ENCODE measurements around the gene FBXW11.
"Not testable (repeated sequence)": the region's sequence is repeated elsewhere in the genome, so short reads cannot be mapped to it uniquely, and the experiment has no call there.

DNA sequence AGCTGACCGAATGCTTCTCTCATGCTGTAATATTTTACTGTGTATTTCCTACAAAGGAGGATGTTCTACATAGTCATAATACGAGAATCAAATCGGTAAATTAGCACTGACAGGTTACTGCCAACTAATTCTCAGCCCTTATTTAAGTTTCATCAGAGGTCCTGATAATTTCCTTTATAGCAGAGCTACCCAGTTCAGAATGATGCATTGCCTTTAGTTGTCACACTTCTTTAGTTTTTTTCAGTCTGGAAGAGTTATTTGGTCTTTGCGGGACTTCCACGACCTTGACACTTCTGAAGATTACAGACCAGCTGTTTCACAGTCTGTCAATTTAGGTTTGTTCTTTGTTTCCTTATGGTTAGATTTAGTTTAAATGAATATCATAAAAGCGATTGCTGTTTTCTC lies 64.3 kb downstream of the FBXW11 start:
- TF ChIP-seq POLR2A (IDR thresholded peaks at IDR 0.05; ENCODE audit: low read length); GATA1 (IDR thresholded peaks at IDR 0.05; ENCODE audit: low read depth, low read length): not testable (repeated sequence)

Measured in erythroblast (primary cell).